ENCODE measurements around the gene DAZAP1.
A peak's percentile ranks its signal among the peaks of the same experiment; 100 is the strongest.

DAZAP1 gene

DNA sequence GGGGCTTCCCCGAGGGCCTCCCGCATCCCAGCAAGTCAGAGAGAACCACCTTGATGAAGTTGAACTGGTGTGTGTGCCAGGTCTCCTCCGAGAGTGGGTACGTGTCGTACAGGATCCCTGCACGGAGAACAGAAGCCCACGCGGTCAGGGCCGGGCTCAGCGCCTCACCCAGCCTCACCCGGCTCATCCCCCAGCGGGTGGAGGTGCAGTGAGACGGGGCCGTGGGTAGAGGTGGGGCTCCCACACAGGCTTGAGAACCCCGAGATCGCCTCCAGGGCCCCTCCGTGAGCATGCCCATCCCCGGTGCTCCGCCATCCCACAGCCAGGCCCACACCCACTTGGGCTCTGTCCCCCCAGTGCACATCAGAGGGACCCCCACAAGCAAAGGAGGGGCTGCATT, 8.3 kb upstream of the DAZAP1 start:
- Histone ChIP-seq H3K9ac (ENCODE audit: low read depth, low read length, poor library complexity, severe bottlenecking) (no peak overlapping the region), H4K20me1 (ENCODE audit: insufficient read depth, low read length, poor library complexity, severe bottlenecking) (peaks cover 9% of the 10 kb centered on the region), H3K4me3 (ENCODE audit: low read length, poor library complexity, severe bottlenecking) (no peak overlapping the region), H3K4me2 (ENCODE audit: low read depth, low read length, poor library complexity, severe bottlenecking) (no peak overlapping the region), H3F3A (ENCODE audit: low read depth) (no peaks in the 10 kb centered on the region), H3K9me2 (replicated peaks; ENCODE audit: low read depth, low read length) (no peaks in the 10 kb centered on the region), H2AFZ (ENCODE audit: low read length) (no peak overlapping the region), H3K9me3 (ENCODE audit: insufficient read depth, low read depth, low read length) (no peaks in the 10 kb centered on the region), H3K27me3 (ENCODE audit: insufficient read depth, low read length, poor library complexity, severe bottlenecking) (no peaks in the 10 kb centered on the region), H3K36me3 (ENCODE audit: insufficient read depth, low read length) (no peaks in the 10 kb centered on the region), H3K79me2 (ENCODE audit: insufficient read depth, low read length) (peaks cover 16% of the 10 kb centered on the region), H3K4me1 (ENCODE audit: insufficient read depth, low read length, poor library complexity, severe bottlenecking) (peaks cover 13% of the 10 kb centered on the region)
- no peak for TF ChIP-seq EZH2phosphoT487 (IDR thresholded peaks at IDR 0.05; ENCODE audit: borderline replicate concordance)
- TF ChIP-seq, protein P1, sequence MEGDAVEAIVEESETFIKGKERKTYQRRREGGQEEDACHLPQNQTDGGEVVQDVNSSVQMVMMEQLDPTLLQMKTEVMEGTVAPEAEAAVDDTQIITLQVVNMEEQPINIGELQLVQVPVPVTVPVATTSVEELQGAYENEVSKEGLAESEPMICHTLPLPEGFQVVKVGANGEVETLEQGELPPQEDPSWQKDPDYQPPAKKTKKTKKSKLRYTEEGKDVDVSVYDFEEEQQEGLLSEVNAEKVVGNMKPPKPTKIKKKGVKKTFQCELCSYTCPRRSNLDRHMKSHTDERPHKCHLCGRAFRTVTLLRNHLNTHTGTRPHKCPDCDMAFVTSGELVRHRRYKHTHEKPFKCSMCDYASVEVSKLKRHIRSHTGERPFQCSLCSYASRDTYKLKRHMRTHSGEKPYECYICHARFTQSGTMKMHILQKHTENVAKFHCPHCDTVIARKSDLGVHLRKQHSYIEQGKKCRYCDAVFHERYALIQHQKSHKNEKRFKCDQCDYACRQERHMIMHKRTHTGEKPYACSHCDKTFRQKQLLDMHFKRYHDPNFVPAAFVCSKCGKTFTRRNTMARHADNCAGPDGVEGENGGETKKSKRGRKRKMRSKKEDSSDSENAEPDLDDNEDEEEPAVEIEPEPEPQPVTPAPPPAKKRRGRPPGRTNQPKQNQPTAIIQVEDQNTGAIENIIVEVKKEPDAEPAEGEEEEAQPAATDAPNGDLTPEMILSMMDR (conservative IDR thresholded peaks at IDR 0.05; ENCODE audit: low read length): no peak

DNA sequence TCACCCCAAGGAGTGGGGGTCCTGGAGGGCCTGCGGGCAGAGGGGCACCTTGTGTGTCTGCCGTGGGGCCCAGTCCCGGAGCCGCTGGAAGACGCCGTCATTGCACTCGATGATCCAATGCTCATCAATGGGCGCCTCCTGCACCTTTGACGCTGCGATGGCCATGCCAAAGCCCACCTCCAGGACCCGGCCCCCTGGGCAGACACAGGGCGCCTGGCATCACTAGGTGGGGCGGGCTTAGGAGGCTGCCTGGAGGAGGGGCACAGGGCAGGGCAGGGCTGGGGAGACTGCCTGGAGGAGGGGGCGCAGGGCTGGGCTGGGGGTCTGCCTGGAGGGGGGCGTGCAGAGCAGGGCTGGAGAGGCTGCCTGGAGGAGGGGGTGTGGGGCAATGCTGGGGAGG, 7.6 kb upstream of the DAZAP1 start:
- Histone ChIP-seq H3K36me3 (ENCODE audit: insufficient read depth, low read length) (no peaks in the 10 kb centered on the region), H3K79me2 (ENCODE audit: insufficient read depth, low read length) (peaks cover 16% of the 10 kb centered on the region), H3K9me3 (ENCODE audit: insufficient read depth, low read depth, low read length) (no peaks in the 10 kb centered on the region), H3K27me3 (ENCODE audit: insufficient read depth, low read length, poor library complexity, severe bottlenecking) (no peaks in the 10 kb centered on the region), H2AFZ (ENCODE audit: low read length) (no peak overlapping the region), H3K4me3 (ENCODE audit: low read length, poor library complexity, severe bottlenecking) (no peak overlapping the region), H3K4me2 (ENCODE audit: low read depth, low read length, poor library complexity, severe bottlenecking) (peak overlapping the region; percentile 84), H3K9ac (ENCODE audit: low read depth, low read length, poor library complexity, severe bottlenecking) (no peak overlapping the region), H4K20me1 (ENCODE audit: insufficient read depth, low read length, poor library complexity, severe bottlenecking) (peaks cover 9% of the 10 kb centered on the region), H3F3A (ENCODE audit: low read depth) (no peaks in the 10 kb centered on the region), H3K9me2 (replicated peaks; ENCODE audit: low read depth, low read length) (no peaks in the 10 kb centered on the region), H3K4me1 (ENCODE audit: insufficient read depth, low read length, poor library complexity, severe bottlenecking) (peaks cover 13% of the 10 kb centered on the region)
- TF ChIP-seq, protein P1 (conservative IDR thresholded peaks at IDR 0.05; ENCODE audit: low read length): no peak
- no peak for TF ChIP-seq EZH2phosphoT487 (IDR thresholded peaks at IDR 0.05; ENCODE audit: borderline replicate concordance)

DNA sequence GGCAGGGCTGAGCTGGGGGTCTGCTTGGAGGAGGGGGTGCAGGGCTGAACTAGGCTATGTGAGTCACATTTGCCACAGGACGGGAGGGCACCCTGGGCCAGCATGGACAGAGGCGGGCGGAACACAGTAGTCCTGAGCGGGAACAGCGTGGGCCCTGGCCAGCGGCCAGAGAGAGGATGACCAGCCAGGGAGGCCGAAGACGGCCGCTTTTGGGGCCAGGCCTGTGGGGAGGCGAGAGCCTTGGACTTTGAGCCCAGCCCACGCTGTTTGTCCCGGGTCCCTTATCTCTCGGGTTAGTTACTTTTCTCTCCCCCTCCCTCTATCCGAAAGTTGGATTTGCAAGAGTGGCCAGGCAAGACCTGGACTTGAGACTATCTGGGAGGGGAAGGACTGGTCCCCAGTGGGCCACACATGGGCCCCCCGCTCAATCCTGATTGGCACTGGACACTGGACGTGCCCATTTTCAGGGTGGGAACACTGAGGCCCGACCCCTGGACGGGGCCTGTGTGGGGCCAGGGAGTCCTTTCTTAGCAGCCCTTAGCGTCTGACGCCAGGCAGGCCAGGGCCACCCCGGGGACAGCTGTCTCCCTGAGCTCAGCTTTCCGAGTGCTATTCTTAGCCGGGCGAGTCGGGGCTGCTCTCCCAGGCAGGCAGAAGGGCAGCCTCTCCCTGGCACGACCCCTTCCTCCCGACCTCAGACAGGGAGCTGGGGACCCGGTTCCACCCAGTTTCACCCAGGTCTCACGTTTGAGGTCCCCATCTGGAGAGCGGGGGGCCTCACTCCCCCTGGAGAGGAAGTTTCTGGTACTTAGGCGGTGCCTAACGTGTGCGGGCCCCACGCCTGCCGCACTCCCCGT, 6.9 kb upstream of the DAZAP1 start:
- peak overlapping the region; percentile 84 for H3K4me2 ChIP-seq (ENCODE audit: low read depth, low read length, poor library complexity, severe bottlenecking)
- H3K36me3 ChIP-seq (ENCODE audit: insufficient read depth, low read length): no peaks in the 10 kb centered on the region
- H4K20me1 ChIP-seq (ENCODE audit: insufficient read depth, low read length, poor library complexity, severe bottlenecking): peaks cover 9% of the 10 kb centered on the region
- H3K4me1 ChIP-seq (ENCODE audit: insufficient read depth, low read length, poor library complexity, severe bottlenecking): peaks cover 13% of the 10 kb centered on the region
- peak overlapping the region; percentile 83 for H3K9ac ChIP-seq (ENCODE audit: low read depth, low read length, poor library complexity, severe bottlenecking)
- no peaks in the 10 kb centered on the region for H3K9me2 ChIP-seq (replicated peaks; ENCODE audit: low read depth, low read length)
- TF ChIP-seq, protein P1 (conservative IDR thresholded peaks at IDR 0.05; ENCODE audit: low read length): no peak
- TF ChIP-seq EZH2phosphoT487 (IDR thresholded peaks at IDR 0.05; ENCODE audit: borderline replicate concordance): no peak
- peak overlapping the region; percentile 83; the same call in 1 of the 2 replicates for H2AFZ ChIP-seq (ENCODE audit: low read length)
- peak overlapping the region; percentile 91 for H3K4me3 ChIP-seq (ENCODE audit: low read length, poor library complexity, severe bottlenecking)
- H3K79me2 ChIP-seq (ENCODE audit: insufficient read depth, low read length): peaks cover 16% of the 10 kb centered on the region
- no peaks in the 10 kb centered on the region for H3F3A ChIP-seq (ENCODE audit: low read depth)
- no peaks in the 10 kb centered on the region for H3K27me3 ChIP-seq (ENCODE audit: insufficient read depth, low read length, poor library complexity, severe bottlenecking)
- no peaks in the 10 kb centered on the region for H3K9me3 ChIP-seq (ENCODE audit: insufficient read depth, low read depth, low read length)

Measured in Loucy (cell line).